ENCODE results near the gene STIL.
"Not testable (repeated sequence)": the region's sequence is repeated elsewhere in the genome, so short reads cannot be mapped to it uniquely, and the experiment has no call there.

The STIL gene

DNA sequence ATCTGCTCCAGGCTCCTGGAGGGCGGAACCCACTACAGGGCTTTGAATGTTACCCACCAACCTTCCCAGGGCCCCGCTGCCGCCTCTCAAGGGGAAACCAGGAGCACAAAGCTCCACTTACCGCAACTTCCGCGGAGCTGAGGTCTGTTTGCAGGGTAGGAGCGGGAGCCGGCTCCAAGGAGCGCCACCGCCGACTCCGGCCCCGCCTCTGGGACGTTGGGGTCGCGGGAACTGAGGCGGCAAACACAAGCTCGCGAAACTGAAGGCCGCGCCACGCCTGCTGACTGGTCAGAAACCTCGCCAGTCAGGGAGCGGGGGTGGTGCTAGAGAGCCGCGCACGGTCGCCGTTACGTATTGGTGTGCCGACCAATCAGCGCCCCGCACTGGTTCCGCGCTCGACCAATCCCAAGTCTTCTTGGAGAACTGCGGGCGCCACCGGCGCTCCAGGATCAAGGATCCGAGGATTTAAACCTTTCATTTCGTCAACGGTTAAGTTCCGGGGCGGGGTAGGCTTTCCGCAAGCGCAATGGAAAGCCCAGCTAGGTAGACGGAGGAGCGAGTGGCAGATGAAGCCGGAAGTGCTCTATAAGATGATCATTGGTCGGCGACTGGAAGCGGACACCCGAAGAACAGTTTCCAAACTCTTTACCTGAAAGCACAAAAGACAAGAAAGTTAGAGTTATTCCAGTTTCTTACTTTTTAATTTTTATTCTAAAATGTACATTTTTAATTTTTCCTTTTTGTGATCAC lies at the start of gene STIL:
STIL (minus strand) TSS at position 233 of the 750 bp plus-strand sequence. CDS start 3,828 bp downstream, outside the sequence.
- no peaks in the 10 kb centered on the region for H3K9me3 ChIP-seq
- peak within 1 kb of the TSS; percentile 81 for H3K9ac ChIP-seq
- H3K4me1 ChIP-seq, result peaks cover 23% of the 10 kb centered on the region
- H3K4me2 ChIP-seq, result peak within 1 kb of the TSS; percentile 87
- peaks cover 27% of the 10 kb centered on the region for H3K36me3 ChIP-seq
- no peaks in the 10 kb centered on the region for H3K27me3 ChIP-seq
- no peaks in the 10 kb centered on the region for H4K20me1 ChIP-seq
- no peak for TF ChIP-seq Cebpa-rat (IDR thresholded peaks at IDR 0.05)
- H3K27ac ChIP-seq, result peak within 1 kb of the TSS; percentile 85
- H3K4me3 ChIP-seq, result peak within 1 kb of the TSS; percentile 79

DNA sequence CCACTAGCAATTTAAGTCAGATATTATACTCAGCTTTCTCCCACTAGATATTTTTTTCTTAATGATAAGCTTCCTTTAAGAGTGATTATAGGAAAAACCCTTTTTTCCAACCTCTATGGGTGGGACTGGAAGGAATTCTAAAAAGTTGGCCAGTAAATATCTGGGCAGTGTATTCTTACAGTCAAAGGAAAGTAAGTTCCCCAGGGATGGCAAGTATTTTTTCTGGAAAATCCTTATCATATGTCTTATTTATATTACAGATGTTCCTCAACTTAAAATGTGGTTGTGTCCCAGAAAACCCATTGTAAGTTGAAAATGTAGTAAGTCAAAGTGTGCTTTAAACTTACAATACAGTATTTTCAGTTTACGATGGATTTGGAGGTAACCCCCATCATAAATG lies 48.9 kb upstream of the STIL start:
- Histone ChIP-seq H3K36me3 (peaks cover 18% of the 10 kb centered on the region), H3K27ac (no peak overlapping the region), H4K20me1 (peaks cover 99% of the 10 kb centered on the region), H3K4me3 (no peak overlapping the region), H3K4me1 (no peaks in the 10 kb centered on the region), H3K27me3 (no peaks in the 10 kb centered on the region), H3K9ac (no peak overlapping the region), H3K9me3 (no peaks in the 10 kb centered on the region), H3K4me2 (no peak overlapping the region)
- no peak for TF ChIP-seq Cebpa-rat (IDR thresholded peaks at IDR 0.05)

DNA sequence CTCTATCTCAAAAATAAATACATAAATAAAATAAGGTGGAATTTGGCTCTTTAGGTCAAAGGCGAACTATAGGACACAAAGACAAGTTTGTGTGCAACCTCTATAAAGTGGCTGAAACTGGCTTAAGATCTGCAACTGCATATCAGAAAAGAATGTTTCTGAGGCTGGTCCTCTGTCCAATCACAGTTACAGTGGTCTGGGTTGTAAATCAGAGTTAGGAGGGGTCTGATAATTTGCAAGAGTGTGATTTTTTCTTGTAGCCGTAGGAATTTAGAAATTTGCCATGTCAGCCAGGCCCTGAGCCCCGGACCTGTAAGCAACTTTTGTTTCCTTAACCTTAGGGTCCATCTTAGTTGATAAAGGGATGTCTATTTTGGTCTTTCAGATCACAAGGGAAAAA lies 47.4 kb upstream of the STIL start:
- H3K27ac ChIP-seq, result no peak overlapping the region
- peaks cover 23% of the 10 kb centered on the region for H3K36me3 ChIP-seq
- H3K4me1 ChIP-seq, result no peaks in the 10 kb centered on the region; the same call in 1 of the 2 replicates
- no peaks in the 10 kb centered on the region for H3K27me3 ChIP-seq
- no peak overlapping the region for H3K4me3 ChIP-seq
- H4K20me1 ChIP-seq, result peaks cover 99% of the 10 kb centered on the region
- no peak overlapping the region for H3K4me2 ChIP-seq
- no peaks in the 10 kb centered on the region for H3K9me3 ChIP-seq
- TF ChIP-seq Cebpa-rat (IDR thresholded peaks at IDR 0.05), result no peak
- no peak overlapping the region for H3K9ac ChIP-seq

DNA sequence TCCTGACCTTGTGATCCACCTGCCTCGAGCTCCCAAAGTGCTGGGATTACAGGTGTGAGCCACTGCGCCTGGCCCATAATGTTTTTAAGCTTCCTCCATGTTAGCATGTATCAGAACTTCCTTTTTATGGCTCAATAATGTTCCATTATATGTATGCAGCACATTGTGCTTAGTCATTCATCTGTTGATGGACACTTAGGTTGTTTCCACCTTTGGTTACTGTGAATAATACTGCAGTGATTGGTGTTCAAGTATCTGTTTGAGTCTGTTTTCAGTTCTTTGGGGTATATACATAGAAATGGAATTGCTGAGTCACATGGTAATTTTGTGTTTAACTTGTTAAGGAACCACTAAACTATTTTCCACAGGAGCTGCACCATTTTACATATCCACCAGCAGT lies 37.4 kb upstream of the STIL start:
- no peak for TF ChIP-seq Cebpa-rat (IDR thresholded peaks at IDR 0.05)
- H3K27ac ChIP-seq, result no peak overlapping the region
- H3K36me3 ChIP-seq, result peaks cover 30% of the 10 kb centered on the region
- H3K4me1 ChIP-seq, result peaks cover 10% of the 10 kb centered on the region
- H3K27me3 ChIP-seq, result no peaks in the 10 kb centered on the region
- H3K9ac ChIP-seq, result no peak overlapping the region
- H4K20me1 ChIP-seq, result peaks cover 99% of the 10 kb centered on the region
- no peak overlapping the region for H3K4me2 ChIP-seq
- no peak overlapping the region for H3K4me3 ChIP-seq
- no peaks in the 10 kb centered on the region for H3K9me3 ChIP-seq

DNA sequence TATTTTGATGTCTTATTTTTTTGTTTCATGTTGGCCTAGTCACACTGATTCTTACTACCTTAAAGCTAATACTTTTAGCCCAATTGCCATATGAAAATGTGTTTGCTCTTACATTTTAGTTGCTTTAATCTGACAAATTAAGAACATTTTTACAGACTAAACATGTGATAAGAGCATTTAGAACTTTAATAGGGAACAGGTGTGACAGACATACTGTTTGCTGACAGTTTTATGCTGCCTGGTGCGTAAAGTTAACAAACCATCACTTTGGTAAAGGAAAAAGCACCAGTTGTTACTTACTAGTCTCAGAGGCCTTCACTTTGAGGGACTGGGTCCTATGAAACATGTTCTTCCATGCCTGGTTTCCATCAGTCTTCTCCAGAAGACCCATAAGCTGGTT lies 34.3 kb upstream of the STIL start:
- Histone ChIP-seq H3K4me3 (no peak overlapping the region), H3K27me3 (no peaks in the 10 kb centered on the region), H3K36me3 (peaks cover 53% of the 10 kb centered on the region), H3K9me3 (no peaks in the 10 kb centered on the region), H3K4me2 (no peak overlapping the region), H3K9ac (no peak overlapping the region), H4K20me1 (peaks cover 98% of the 10 kb centered on the region), H3K4me1 (no peaks in the 10 kb centered on the region), H3K27ac (no peak overlapping the region)
- no peak for TF ChIP-seq Cebpa-rat (IDR thresholded peaks at IDR 0.05)

DNA sequence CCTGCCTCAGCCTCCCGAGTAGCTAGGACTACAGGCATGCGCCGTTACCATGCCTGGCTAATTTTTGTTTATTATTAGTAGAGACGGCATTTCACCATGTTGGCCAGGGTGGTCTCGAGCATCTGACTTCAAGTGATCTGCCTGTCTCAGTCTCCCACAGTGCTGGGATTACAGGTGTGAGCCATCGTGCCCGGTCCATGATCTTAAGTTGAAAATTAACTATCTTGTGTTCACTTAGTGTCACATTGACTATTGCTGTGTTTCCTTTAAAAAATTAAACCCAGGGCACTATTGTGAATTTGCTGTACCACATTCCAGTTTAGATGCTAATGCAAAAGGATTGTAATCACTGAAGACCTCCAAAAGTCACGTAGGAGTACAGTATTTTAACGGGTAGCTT lies 33.8 kb upstream of the STIL start:
- Histone ChIP-seq H3K9ac (no peak overlapping the region), H4K20me1 (peaks cover 96% of the 10 kb centered on the region), H3K4me1 (no peaks in the 10 kb centered on the region), H3K4me2 (no peak overlapping the region), H3K27me3 (no peaks in the 10 kb centered on the region), H3K9me3 (no peaks in the 10 kb centered on the region), H3K36me3 (peaks cover 58% of the 10 kb centered on the region), H3K4me3 (no peak overlapping the region), H3K27ac (no peak overlapping the region)
- TF ChIP-seq Cebpa-rat (IDR thresholded peaks at IDR 0.05), result no peak

DNA sequence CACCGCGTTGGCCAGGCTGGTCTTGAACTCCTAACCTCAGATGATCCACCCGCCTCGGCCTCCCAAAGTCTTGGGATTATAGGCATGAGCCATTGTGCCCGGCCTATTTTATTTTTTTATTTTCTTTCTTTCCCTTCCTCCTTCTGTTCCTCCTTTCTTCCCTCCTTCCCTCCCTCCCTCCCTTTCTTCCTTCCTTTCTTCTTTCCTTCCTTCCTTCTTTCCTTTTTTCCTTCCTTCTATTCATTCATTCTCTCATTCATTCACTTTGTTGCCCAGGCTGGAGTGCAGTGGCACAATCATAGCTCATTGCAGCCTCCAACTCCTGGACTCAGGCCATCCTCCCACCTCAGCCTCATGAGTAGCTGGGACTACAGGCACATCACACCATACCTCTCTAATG lies 33.0 kb upstream of the STIL start:
- not testable (repeated sequence) for H3K27ac ChIP-seq, H3K27me3 ChIP-seq, H3K4me2 ChIP-seq, H3K4me3 ChIP-seq, H3K9ac ChIP-seq, H3K4me1 ChIP-seq, H3K9me3 ChIP-seq
- Histone ChIP-seq H3K36me3 (peaks cover 62% of the 10 kb centered on the region), H4K20me1 (peaks cover 96% of the 10 kb centered on the region)

DNA sequence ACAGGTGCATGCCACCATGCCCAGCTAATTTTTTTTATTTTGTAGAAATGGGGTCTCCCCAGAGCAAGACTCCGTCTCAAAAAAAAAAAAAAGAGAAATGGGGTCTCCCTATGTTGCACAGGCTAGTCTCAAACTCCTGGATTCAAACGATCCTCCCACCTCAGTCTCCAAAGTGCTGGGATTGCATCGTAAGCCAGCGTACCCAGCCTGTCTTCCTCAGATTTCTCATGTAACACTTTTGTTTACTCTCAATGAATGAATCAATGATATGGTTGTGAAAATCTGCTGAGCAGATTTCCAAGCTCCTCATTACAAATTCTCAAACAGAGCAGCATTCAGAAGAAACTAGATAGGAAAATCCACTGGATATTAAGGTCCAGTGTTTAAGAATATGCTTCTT lies 26.3 kb upstream of the STIL start:
- Histone ChIP-seq H3K4me3 (no peak overlapping the region), H3K27ac (no peak overlapping the region), H3K9me3 (no peaks in the 10 kb centered on the region), H4K20me1 (peaks cover 95% of the 10 kb centered on the region), H3K4me2 (no peak overlapping the region), H3K27me3 (no peaks in the 10 kb centered on the region), H3K9ac (no peak overlapping the region), H3K4me1 (peaks cover 25% of the 10 kb centered on the region), H3K36me3 (peaks cover 36% of the 10 kb centered on the region)
- no peak for TF ChIP-seq Cebpa-rat (IDR thresholded peaks at IDR 0.05)

DNA sequence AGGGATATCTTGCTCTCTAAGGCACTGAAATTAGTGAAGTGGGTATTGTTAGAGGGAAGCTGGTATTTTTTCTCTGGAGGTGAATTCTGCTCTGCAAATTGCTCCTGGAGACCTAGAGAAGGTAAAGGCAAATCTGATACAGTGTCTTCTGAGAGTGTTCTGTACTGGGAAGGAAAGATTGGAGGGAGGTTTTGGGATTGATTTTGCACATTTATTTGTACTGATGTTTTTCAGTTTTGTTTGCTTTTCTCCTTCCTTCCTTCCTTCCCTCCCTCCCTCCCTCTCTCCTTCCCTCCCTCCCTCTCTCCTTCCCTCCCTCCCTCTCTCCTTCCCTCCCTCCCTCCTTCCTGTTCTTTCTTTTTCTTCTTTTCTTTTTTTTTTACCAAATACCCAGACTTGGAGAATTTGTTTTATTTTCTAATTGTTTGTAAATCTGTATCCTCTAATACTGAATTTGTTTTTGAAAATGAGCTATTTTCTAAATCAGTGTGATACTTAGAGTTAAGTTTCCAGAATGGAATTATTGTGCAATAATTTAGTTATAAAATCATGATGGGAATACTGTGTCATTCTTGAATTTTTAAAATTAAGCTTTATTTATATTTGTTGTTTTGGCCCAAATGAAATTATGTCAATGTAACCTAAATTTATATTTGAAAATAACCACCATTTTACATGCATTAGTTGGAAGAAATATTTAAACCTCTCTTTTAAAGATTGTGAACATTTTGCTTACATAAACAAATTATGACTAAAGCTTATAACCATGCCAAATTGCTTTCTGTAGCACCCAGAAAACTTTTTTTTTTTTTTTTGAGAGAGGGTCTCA lies 24.5 kb upstream of the STIL start:
- peaks cover 84% of the 10 kb centered on the region for H4K20me1 ChIP-seq

DNA sequence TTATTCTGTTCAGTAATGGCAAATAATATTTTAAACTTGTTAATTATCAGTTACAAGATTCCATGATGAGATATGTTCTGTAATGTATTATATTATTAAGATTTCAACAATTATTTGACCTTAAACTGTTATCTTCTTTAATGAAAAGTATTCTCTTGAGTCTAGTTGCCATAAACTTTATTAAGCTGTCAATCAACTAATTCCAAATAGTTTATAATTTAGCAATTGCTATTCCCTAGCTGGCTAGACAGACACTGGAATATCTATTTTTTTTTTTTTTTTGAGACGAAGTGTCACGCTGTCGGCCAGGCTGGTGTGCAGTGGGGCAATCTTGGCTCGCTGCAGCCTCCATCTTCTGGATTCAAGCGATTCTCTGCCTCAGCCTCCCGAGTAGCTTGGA lies 23.4 kb upstream of the STIL start:
- H3K27ac ChIP-seq, result no peak overlapping the region
- H4K20me1 ChIP-seq, result peaks cover 75% of the 10 kb centered on the region
- H3K4me3 ChIP-seq, result no peak overlapping the region
- H3K4me1 ChIP-seq, result peaks cover 39% of the 10 kb centered on the region
- no peaks in the 10 kb centered on the region for H3K9me3 ChIP-seq
- peak overlapping the region; percentile 71 for H3K4me2 ChIP-seq
- no peaks in the 10 kb centered on the region for H3K27me3 ChIP-seq
- H3K9ac ChIP-seq, result no peak overlapping the region
- H3K36me3 ChIP-seq, result peaks cover 16% of the 10 kb centered on the region; the same call in 1 of the 2 replicates
- TF ChIP-seq Cebpa-rat (IDR thresholded peaks at IDR 0.05), result no peak

More for the DNA sequence above, 24.5 kb upstream of the STIL start:
- Histone ChIP-seq H3K36me3 (peaks cover 22% of the 10 kb centered on the region), H3K27me3 (no peaks in the 10 kb centered on the region), H3K9me3 (no peaks in the 10 kb centered on the region), H3K4me3 (no peak overlapping the region), H3K4me1 (peaks cover 30% of the 10 kb centered on the region), H3K27ac (no peak overlapping the region), H3K4me2 (peak overlapping the region; percentile 71), H3K9ac (0 out of 2 replicates have a peak overlapping the region, but pooled peaks have one; percentile 41)
- no peak for TF ChIP-seq Cebpa-rat (IDR thresholded peaks at IDR 0.05)

Measured in BLaER1 (cell line).